Central memory CD4-positive, alpha-beta T cell (primary cell): ENCODE results near the gene ACAP1.

ENCODE experiments used
- DNase-seq: peaks from one replicate; pipeline ENCODE4 v3.0.0; 2022

ACAP1 gene

DNA sequence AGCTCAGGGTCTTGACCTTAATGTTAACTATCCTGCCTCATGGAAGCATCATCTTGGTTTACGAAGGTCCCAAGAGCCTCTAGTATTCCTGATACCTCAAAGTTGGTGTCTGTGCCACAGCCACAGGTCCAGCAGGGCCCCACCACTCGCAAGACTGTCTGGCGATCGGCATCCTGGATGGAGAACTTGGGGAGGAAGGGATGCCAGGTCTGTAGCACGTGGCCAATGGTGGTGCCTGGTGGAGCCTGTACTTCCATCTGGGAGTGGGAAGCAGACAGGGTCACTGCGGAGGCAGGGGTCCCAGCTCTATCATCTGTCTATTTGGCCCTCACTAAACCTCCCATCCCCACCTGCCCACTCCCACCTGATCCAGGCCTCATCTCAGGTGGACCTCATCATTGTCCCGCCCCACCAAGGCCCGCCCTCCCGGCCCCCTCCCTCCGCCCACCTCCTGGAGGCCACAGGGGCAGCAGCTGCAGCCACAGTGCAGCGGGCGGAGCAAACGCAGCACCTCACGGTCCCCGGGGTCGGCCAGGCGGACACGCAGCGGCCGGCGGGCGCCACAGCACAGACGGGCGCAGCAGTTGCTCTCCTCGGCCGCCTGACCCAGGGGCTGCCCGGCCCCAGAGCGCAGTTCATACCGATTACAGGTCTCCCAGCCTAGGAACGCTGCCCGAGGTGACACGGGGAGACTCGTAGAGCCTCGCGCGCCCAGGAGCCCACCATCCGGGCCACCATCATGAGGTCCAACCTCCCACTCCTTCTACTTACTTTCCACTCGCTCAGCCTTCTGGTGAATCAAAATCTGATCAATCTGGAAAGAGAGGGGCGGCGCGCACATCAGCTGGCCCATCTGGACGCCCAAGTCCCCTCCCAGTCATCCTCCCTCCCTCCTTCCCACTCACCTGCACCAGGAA lies 56.6 kb downstream of the ACAP1 start:
- DNase-seq, result no peak

DNA sequence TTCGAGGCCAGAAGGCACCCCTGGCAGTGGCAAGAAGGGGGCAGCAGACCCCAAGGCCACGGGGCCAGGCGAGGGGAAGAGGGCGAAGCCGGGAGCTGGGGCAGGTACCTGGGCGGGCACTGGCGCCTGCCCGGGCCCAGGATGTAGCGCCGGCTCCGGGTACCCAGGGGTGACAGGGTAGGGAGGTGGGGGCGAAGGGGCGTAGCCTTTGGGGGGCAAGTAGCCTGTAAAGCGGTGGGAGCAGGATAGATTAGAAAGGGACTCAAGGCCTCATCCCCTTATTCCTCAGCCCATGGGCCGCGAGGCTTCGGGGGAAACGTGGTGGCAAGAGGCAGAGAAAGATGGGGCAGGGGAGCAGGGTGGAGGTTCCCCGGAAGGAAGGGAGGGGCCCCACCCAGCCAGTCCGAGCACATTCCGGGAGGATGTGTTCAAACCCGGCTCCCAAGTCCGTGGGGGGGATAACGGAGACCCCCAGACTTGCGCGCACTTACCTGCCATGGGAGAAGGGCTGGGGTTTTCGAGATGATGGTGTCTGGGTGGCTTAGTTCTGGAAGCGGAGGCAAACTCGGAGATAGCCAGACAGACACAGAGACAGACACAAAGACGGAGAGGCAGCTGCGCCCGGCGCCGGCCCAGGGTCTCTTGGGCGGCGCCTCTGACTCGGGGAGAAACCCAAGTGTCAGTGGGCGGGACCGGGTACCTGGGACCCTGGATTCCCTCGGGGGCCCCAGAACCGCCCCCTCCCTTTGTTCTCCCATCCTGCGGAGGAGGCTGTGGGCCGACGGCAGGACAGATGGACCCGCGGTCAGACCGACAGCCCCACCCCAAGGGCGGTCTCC lies 57.5 kb downstream of the ACAP1 start:
- DNase-seq, result peak; percentile 71

DNA sequence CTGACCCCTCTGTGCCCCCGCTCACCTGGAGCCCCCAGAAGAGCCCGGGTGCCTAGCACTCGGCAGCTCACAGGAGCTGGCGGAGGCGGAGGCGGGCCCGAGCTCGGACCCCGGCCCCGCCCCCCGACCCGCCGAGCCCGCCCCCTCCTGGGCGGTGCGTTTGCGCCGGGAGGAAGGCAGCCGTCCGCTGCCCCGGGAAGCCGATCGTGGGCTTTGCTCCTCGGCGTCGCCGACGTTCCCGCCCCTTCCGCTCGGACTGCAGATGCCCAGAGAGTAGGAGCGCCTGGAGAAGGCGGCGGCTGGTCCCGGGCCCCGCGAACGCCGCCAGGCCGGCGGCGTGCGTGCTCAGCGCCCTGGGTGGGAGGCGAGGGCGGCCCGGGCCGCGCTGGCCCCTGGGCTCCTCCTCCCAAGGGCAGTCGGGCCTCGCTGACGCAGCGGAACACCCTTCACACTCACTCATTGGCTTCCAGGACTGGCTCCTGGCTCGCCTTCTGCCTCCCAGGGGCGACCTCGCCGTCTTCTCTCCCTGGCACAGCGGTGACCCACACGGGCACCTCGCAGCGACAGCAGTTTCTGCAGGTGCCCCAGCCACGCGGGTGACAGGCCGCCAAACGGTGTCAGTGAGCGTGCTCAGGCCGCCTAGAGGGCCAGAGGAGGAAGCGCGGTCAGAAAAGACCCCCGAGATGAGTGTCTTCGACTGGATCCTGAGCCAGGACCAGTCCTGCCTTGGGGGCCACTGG lies 58.3 kb downstream of the ACAP1 start, which contains the start of gene PLSCR3:
PLSCR3 (minus strand) TSS at position 74 of the 740 bp plus-strand sequence. CDS start 415 bp downstream, outside the sequence.
- DNase-seq, result peak; percentile 77

DNA sequence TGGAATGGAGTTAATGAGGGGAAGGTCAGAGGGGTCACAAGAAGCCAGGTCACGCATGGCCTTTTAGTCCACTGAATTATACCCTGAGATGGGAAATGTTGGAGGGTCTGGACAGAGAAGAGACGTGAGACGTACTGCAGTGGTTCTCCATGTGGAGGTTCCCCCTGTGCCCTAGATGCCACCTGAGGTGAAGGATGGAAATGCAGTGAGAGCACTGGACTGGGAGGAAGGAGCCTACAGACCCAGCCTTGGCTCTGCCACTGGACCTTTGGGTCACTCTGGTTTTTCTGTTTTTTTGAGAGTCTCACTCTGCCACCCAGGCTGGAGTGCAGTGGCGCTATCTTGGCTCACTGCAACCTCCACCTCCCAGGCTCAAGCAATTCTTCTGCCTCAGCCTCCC lies 59.8 kb downstream of the ACAP1 start:
- DNase-seq, result no peak

DNA sequence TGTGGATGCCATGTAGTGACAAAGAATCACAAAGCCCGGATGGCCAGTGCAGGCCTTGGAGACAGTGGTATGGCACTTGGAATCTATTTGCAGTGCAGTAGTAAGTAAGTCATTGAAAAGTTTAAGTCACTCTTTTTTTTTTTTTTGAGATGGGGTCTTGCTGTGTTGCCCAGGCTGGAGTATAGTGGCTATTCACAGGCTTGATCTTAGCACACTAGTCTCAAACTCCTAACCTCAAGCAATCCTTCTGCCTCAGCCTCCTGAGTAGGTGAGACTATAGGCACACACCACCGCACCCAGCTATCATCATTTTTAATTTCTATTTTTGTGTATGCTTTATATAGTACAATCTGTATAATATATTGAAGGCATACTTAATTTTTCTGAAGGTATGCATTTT lies 62.3 kb downstream of the ACAP1 start:
- DNase-seq, result no peak
